ENCODE results near the gene GBE1.

Gene GBE1

GRCh38 chr3:81696090-81696489 is 65.4 kb downstream of the GBE1 start:
- no peak for DNase-seq

- no peak for DNase-seq
Measured at GRCh38 chr3:81695302-81695701, 66.1 kb downstream of the GBE1 start.

DNA sequence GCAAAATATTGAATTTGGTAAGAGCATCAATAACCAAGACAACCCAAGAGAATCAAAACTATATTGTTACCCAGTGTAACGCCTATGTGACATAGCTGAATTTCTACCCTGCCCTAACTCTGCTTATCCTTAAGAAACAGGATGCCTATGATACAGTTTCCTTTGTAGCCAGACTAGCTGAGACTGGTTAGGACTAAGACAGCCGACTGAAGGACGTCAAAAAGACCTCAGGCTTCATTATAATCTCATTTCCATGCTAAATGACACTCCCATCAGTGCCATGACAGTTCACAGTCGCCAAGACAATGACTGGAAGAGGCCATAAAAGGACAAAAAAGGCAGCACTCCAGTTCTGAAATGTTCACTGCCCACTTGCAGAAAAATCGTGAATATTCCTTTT is 66.8 kb downstream of the GBE1 start:
- DNase-seq: no peak

DNA sequence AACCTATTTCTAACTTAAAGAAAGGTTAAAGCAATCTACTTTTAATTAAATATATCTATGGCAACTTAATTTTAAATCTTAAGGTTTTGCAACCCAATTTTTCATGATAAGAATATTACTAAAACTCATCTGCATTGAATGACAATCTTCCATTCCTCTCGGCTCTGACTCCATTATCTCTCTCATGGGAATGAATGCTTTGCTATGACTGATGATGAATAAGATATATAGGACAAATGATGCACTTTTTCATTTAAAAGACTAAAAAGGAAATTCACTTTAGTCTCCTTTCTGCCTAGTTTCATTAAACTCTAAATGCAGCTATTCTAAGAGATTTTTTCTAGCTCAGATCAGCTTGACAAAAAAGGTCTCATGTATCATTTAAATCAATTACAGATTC is 68.7 kb downstream of the GBE1 start:
- DNase-seq: no peak

DNA sequence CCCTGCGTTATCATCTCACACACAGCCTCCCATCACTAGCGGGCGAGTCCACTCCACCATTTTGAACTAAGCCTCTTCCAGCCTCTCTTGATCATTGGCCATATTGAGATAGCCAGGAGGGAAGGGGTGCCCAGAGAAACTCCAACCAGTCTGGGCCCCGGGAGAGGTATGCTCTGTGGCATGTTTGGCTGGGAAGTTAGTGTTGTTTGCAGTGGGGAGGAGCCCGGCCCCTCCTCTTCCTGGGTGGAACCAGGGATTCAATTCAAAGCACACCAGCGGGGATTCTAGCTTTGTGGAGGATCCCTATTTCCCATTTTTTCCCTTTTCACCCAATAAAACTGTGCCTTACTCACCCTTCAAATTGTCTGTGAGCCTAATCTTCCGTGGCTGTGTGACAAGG is 71.8 kb downstream of the GBE1 start:
- no peak for DNase-seq

DNA sequence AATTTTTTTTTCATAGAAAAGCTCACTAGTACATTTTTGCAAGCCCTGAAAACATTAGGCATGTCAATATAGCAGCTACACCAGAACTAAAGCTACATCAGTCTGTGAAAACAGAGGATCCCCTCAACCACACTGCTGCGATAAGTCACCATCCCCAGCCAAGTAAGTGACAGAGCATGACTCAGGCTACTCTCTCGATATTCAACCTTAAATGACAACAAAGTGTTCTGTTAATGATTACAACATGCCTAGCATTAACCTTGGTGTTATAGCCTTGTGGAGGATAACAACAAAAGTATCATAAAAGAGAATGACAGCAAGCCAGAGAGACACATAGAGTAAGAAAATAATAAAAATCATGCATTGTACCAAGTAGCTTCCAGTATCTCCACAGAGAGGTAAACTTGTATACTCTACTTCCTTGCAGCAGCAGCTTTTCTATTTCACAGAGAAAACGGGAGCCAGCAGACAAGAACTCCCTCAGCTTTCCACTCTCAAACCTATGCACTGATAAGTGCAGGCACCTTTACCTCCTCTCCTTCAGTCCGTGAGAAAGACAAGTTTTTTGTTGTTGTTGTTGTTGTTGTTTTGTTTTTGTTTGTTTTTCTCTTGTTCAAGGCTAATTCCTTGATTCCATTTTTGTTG is 76.6 kb downstream of the GBE1 start:
- no peak for DNase-seq

GRCh38 chr3:81676706-81677456 is 84.6 kb downstream of the GBE1 start:
- no peak for DNase-seq

GRCh38 chr3:81674690-81675089 is 86.8 kb downstream of the GBE1 start:
- no peak for DNase-seq

DNA sequence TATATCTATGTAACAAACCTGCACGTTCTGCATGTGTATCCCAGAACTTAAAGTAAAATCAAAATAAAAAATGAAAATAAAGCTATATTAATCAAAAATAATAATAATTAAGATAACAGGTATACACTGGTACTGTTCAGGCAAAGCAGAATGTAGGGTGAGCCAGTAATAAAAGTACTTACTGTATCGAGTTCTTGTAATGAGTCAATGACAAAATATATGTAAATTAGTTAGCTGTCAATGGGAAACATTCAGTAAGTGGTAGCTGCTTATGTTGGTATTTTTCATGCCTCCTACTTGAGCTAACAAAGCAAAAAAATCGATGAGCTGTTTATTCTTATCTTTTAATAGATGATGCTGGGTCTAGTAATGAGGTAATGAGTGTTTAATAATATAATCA is 93.2 kb downstream of the GBE1 start:
- DNase-seq: no peak

- no peak for DNase-seq
Measured at GRCh38 chr3:81666502-81667121, 94.8 kb downstream of the GBE1 start.

DNA sequence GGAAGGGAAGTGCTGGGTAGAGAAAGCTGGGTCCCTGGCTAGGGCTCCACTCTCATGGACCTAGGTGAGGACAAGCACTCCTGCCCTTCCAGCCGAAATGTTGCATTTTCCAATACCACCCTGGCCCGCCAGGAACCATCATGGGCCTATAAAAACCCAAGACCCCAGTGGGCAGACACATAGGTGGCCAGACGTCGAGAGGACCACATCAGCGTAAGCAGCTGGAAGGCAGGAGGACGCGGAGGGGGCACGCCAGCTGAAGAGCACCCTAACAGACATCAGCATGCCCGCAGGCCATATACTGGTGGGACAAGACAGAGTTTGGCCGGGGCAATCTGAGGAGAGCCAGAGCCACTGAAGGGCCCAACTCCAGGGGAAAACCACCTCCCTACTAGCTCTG is 98.3 kb downstream of the GBE1 start:
- DNase-seq: no peak

GRCh38 chr3:81660036-81660435 is 101.4 kb downstream of the GBE1 start:
- no peak for DNase-seq

- DNase-seq: no peak
Measured at GRCh38 chr3:81658322-81658997, 103.0 kb downstream of the GBE1 start.

DNA sequence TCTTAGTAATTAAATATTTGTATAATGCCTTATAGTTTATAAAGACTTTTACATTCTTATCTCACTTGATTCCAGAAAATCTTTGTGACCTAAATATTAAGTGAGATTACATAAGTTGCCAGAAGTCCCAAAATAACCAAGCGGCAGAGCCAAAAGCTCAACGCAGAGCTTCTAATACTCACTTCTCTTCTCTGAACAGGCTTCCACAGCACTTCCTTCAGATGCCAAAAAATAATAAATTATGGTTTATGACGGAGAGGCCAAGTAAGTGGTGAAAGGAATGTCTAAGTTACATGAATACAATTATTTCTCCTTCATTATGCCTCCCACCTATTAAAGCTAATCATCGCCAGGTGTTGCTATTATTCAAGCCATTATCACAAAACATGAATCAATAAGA is 110.3 kb downstream of the GBE1 start:
- DNase-seq: peak; percentile 81

DNA sequence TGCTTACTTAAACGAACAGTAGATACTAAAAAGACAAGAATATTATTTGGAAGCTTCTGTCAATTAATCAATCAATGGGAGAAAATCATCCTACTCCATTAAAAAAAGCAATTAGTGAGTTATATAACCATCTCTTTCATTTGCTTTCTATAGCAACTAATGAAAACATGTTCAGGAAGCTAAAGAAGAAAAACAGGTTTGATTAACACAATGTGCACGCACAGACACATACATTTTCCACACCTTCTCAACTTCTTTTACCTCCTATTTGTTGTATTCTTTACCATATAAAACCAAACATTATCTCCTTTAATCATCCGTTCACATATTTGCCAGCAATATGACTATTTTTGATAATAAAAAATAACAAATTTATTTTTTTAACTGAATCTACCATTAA is 111.3 kb downstream of the GBE1 start:
- no peak for DNase-seq

- no peak for DNase-seq
Measured at GRCh38 chr3:81645248-81645647, 116.2 kb downstream of the GBE1 start.

DNA sequence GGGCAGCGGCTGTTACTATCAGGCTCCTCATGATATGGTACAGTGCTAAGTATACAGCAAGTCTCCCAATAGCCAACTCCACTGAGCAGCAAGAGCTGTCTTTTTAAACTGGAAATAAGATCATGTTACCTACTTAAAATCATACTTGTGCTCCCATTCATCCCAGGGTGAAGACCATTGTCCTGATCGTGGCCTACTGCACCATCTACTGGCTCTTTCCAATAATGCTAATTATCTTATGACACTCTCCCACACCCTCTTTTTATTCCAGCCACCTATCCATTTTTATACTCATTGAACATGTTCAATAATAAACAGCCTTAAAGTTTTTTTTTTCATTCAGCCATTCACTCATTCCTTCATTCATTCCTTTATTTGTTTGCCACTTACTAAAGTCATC is 117.7 kb downstream of the GBE1 start:
- DNase-seq: no peak

DNA sequence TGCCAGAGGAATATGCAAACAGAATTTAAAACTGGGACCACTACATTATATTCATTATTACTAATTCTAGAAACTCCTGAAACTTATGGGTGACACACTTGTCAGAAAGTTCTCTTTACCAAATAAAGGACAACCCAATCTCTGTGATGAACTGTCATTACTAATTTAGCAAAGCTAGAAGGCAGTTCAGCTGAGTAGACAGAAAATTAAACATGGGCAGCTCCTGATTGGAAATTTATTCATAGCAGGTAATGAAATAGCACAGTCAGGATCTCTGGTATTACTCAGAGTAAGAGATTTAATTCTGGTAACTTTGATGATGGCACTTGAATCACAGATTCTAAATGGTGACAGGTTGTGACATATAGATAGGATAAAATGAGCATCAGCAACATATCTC is 123.0 kb downstream of the GBE1 start:
- DNase-seq: no peak

- DNase-seq: no peak
Measured at GRCh38 chr3:81632659-81633058, 128.8 kb downstream of the GBE1 start.

- DNase-seq: no peak
Measured at GRCh38 chr3:81624756-81625155, 136.7 kb downstream of the GBE1 start.

- no peak for DNase-seq
Measured at GRCh38 chr3:81622395-81622794, 139.1 kb downstream of the GBE1 start.

GRCh38 chr3:81621277-81621676 is 140.2 kb downstream of the GBE1 start:
- no peak for DNase-seq

DNA sequence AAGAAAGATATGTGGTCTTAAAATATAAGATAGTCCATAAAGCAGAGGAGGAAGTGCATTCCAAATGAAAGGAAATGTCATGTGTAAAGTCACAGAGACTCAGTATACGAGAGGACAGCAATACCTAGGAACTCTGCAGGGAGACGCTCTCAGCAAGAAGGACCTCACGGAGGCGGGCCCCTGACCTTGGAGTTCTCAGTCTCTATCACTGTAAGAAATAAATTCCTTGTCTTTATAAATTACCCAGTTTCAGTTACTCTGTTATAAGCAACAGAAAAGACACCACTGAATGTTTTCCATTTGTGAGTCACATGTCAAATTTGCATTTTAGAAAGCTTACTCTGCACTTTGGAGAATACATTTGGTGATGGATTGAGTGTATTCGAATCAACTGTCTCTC is 140.6 kb downstream of the GBE1 start:
- DNase-seq: no peak

DNA sequence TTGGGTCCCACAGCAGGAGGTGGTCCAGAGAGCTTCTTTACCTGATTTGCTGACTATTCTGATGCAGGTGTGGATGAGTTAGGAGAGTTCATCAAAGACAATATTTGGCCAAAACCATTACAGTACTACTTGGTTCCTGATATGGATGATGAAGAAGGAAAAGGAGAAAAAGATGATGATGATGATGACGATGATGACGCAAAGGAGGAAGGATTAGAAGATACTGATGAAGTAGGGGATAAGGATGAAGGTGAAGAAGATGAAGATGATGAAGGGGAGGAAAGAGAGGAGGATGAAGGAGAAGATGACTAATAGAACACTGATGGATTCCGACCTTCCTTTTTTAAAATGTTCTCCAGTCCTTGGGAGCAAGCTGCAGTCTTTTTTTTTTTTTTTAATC is 148.7 kb downstream of the GBE1 start:
- DNase-seq: no peak
